Measurements from ENCODE around the gene ENG.
A peak's percentile ranks its signal among the peaks of the same experiment; 100 is the strongest.
"Not testable (repeated sequence)": the region's sequence is repeated elsewhere in the genome, so short reads cannot be mapped to it uniquely, and the experiment has no call there.

ENG gene

DNA sequence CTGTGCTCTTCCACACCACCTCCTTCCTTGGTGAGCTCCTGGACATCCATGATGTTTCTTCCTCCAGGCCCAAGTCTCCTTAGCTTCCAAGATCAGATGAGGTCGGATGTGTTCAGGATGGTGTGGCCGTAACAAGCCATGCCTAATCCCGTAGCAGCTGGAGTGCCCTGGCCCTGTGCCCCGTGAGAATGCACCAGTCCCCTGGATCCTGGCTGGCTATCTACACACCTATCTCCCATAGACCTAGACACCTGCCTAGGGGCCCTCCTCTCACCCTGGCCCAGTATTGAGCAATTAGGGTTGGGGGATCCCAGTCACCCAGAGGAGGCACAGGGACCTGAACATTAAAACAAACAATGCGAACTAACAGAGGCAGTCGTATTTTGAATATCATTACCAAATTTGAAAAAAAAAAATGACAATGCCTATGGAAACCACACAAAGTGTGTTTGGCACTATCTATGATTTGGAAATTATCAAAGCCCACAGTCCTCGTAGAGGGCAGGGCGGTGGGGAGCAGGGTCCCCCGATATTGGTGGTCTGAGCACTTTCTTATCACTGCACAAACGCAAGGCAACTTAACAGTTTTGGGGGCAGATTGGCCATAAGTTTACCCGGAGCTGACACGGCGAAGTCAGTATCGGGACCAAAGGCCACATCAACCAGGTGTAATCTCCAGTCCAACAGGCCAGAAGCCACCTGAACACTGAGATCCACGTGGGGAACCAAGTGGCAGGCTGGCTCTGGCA, 13.2 kb downstream of the ENG start:
- DNase-seq (ENCODE audit: low read depth): no peak

GRCh38 chr9:127838375-127839078, 15.9 kb downstream of the ENG start:
- peak; percentile 91 for DNase-seq (ENCODE audit: low read depth)

GRCh38 chr9:127837346-127837745, 17.1 kb downstream of the ENG start:
- no peak for DNase-seq (ENCODE audit: low read depth)

- DNase-seq (ENCODE audit: low read depth): not testable (repeated sequence)
Measured at GRCh38 chr9:127836561-127836960, 17.9 kb downstream of the ENG start.

- peak; percentile 79 for DNase-seq (ENCODE audit: low read depth)
Measured at GRCh38 chr9:127835991-127836516, 18.4 kb downstream of the ENG start.

DNA sequence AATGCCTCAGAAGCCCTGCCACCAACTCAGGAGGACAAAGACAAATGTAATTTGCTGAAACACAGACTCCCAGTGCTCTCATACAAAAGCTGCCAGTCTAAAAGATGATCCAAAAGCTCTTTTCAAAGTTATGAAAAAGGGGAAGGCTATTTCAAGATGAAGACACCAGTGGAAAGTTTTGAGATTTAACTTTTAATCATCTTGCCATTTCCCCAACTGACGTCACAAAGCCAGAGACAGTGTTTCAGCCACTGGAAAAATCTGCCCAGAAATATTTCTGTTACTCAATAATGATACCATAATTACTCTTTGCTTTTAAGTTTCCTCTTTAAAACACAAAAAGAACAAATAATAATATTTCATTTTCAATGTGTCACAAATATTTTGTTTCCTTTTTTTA, 20.9 kb downstream of the ENG start:
- DNase-seq (ENCODE audit: low read depth): peak; percentile 50

DNA sequence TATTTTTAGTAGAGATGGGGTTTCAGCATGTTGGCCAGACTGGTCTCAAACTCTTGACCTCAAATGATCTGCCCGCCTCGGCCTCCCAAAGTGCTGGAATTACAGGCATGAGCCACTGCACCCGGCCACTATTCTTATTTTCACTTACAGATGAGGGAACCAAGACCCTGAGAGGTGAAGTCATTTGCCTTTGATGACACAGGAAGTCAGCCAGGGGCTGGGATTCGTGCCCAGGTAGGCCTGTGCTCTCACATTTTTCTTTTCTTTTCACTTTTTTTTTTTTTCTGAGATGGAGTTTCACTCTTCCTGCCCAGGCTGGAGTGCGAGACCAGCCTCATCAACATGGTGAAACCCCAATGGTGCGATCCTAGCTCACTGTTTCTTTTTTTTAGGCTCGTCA, 22.2 kb downstream of the ENG start:
- no peak for DNase-seq (ENCODE audit: low read depth)

DNA sequence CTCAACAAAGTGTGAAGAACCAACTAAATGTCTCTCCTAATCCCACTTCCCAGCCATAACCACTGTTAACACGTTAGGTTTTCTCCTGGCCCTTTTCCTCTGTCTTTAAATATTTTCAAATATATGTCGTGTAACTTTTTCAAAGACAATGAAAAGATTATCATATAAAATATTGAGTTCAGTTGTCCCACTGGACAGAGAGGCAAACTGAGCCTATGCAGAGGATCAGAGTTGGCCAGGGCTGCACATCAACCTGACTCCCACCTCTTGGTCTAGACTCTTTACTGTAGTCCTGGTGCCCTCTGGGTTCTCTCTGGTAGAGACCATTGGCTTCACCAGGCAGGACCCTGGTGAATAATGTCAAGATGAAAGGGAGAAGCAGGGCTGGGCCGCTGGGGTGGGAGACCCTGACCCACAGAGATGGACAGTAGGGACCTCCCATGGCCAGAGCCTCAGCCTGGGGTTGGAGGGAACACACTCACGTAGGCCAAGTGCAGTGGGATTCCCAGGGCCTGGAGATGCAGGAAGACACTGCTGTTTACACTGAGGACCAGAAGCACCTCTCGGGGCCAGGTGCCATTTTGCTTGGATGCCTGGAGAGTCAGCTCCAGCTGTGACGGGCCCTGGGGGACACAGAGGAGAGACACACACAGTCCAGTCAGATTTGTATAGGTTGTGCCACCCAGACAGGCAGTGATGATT, 25.1 kb downstream of the ENG start:
- DNase-seq (ENCODE audit: low read depth): no peak

- DNase-seq (ENCODE audit: low read depth): peak; percentile 63
Measured at GRCh38 chr9:127828262-127829031, 26.0 kb downstream of the ENG start.

GRCh38 chr9:127826253-127826913, 28.1 kb downstream of the ENG start:
- no peak for DNase-seq (ENCODE audit: low read depth)

GRCh38 chr9:127825319-127826051, 29.0 kb downstream of the ENG start:
- DNase-seq (ENCODE audit: low read depth): no peak

- DNase-seq (ENCODE audit: low read depth): no peak
Measured at GRCh38 chr9:127822108-127822507, 32.4 kb downstream of the ENG start.

- DNase-seq (ENCODE audit: low read depth): no peak
Measured at GRCh38 chr9:127818574-127818973, 35.9 kb downstream of the ENG start.

DNA sequence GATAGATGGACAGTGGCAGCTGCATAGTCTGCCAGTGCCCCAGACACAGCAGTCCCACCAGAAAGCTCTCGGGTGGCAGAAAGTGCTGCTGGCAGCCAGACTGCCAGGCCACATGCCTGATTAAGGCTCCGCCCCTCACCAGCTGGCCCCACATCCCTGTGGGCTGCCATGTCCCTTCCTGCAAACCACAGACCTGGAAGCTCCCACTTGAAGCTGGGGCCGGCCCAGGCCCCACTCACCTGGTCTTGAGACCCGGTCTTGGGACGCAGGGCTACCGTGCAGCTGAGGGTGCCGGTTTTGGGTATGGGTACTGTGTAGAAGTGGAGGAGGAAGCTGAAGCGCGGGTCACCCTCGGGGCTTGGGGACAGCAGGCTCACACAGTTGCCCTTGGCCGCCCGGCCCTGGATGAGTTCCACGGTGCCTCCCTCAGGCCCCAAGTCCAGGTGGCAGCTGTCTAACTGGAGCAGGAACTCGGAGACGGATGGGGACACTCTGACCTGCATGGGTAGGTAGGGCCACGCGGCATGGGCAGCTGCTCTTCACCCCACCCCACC, 36.5 kb downstream of the ENG start:
- DNase-seq (ENCODE audit: low read depth): no peak

GRCh38 chr9:127816728-127817127, 37.7 kb downstream of the ENG start:
- DNase-seq (ENCODE audit: low read depth): no peak

DNA sequence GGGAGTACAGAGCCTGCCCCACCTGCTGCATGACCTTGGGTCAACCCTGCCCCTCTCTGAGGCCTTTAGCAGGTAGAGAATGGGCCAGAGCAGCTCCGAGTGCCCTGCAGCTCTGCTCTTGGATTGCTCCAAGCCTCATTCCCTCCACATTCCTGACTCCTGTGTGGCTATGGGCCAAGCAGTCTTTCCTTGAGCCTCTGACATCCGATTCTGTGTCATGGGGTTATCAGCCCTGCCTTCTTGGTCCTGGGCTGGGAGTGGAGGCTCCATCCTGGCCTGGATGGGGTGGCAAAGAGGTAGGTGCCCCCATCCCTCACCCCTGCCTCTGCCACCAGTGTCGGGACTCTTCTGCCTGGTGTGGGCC, 38.1 kb downstream of the ENG start:
- DNase-seq (ENCODE audit: low read depth): no peak

DNA sequence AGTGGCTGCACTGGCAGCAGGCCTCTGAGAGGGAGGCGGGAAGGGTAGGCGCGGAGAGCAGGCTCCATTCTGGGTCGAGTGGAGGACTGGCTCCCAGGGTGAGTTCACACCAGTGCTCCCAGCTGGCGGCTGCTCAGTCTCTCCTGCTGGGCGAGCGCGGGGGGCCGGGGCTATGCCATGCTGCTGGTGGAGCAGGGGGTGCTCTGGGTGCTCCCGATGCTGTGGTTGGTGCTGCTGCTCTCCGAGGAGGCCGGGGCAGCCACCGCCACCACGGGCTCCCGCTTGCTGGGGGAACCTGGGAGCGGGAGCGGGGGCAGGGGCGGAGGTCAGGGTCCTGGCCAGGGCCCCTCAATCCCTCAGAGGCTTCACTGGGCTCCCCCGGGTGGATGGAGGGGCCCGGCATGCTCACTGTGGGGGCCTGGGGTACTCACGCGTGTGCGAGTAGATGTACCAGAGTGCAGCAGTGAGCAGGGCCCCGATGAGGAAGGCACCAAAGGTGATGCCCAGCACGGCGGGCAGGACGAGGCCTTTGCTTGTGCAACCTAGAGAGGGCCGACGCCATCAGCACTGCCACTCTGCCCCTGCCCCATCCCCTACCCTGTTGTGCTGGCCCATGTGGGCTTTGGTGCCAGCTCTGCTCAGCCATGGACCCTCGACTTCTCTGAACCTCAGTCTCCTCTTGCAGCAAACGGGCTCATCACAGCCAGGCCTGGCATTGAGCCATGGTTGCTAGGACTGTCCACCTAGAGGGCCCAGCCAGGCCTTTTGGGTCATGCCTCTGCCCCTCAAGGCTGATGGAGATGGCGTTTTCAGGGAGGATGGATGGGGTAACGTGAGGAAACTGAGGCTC, 38.7 kb downstream of the ENG start:
- DNase-seq (ENCODE audit: low read depth): no peak

DNA sequence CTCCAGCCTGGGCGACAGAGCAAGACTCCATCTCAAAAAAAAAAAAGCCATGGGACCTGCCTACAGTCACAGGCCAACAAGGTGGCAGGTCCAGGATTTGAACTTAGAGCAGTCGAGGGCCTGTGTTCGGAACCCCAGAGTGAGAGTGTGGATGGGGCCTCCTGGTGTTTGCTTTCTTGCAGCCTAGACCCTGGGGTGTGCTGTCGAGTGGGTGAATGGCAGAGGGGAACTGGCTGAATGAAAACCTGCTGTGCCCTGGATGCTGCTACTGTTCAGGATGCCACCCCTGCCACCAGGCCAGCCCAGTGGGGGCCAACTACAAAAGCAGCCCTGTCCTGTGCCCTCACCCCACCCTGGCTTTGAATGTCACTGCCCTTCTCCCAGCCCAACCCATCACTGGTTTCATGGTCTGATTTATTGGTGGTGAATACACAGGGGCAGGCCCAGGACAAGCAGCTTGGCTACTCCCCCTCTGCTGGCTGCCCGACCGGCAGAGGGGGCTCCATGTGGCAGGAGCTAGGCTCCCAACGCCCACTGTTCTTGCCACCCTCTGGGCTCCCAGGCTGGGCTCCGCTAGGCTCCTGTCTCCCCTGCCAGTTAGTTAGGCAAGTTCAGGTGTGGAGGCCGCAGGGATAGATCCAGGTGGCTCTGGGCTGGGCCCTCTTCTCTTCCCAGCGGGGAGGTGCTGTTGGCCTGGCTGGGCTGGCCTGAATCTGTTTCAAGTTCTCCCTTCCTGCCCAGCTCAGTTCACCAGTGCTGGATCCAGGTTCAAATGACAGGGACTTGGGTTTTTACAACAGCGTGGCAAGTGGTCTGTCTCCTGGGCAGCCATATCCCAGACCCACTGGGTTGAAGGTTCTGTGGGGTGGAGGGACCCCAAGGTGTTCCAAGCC, 39.6 kb downstream of the ENG start:
- DNase-seq (ENCODE audit: low read depth): no peak

All from iris pigment epithelial cell (primary cell).